ENCODE measurements around the gene KIAA1210. TPM values are rescaled to one million over a fixed set of nuclear protein-coding genes. Genes with fewer than 3 reads are reported as not detected.

KIAA1210 gene
- total RNA-seq: under 1 TPM in 5 of 10 donors, not detected in 5; 0.04 to 0.17 (median 0.09) TPM
- polyA plus RNA-seq: not detected
- long read RNA-seq, donor 1: 0 reads
- long read RNA-seq, donor 2: 0 reads
- long read RNA-seq, donor 3: 0 reads

GRCh38 chrX:119127650-119128049, at the start of gene KIAA1210:
Gene KIAA1210, minus strand, starts transcription at chrX:119127812. Its CDS starts 4,170 bp downstream, at chrX:119123642.
- DNase-seq: no peak
- no peak for ATAC-seq
- Histone ChIP-seq H3K4me1 (no peaks in the 10 kb centered on the region), H3K27ac (no peak within 1 kb of the TSS), H3K36me3 (no peaks in the 10 kb centered on the region), H3K27me3 (peaks cover 0 to 20% (median 0%) of the 10 kb centered on the region in 7 donors), H3K9me3 (no peaks in the 10 kb centered on the region), H3K4me3 (no peak within 1 kb of the TSS)
- intact Hi-C loops (cut with DNase I): no loop called here
- 48 to 56% methylated on average over 5 of the region's 5 CpGs for WGBS, 2 donors
- no peak for TF ChIP-seq CTCF (IDR thresholded peaks at IDR 0.05)

DNA sequence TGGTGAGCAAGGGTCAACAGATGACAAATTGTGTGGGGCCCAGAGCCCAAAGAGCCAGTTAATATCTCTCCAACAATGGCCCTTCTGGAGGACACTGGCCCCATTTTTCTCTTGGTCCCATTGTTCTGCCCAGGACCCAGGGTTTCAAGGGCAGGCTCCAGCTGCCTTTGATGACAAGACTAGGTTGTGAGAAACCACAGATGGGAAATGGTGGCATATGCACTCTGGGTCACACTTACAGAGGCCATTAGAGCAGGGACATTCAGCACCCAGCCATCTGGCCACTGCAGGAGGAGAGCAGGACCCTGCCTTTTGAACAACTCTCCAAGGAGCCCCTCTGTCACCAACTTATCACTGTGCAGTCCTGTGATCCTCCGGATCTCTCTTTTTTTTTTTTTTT, 49.7 kb upstream of the KIAA1210 start:
- ATAC-seq: no peak
- Histone ChIP-seq H3K9me3 (no peaks in the 10 kb centered on the region), H3K4me1 (no peaks in the 10 kb centered on the region), H3K36me3 (no peaks in the 10 kb centered on the region), H3K4me3 (no peak overlapping the region), H3K27ac (no peak overlapping the region), H3K27me3 (peaks cover 0 to 22% (median 0%) of the 10 kb centered on the region in 7 donors)
- WGBS, 2 donors: 0 to 93% methylated on average over 1 of the region's 1 CpG
- intact Hi-C loops (cut with DNase I): no loop called here
- no peak for TF ChIP-seq CTCF (IDR thresholded peaks at IDR 0.05)
- DNase-seq: no peak

GRCh38 chrX:119174900-119175299, 47.3 kb upstream of the KIAA1210 start:
- TF ChIP-seq CTCF (IDR thresholded peaks at IDR 0.05): no peak
- ATAC-seq: no peak
- Histone ChIP-seq H3K36me3 (no peaks in the 10 kb centered on the region), H3K9me3 (no peaks in the 10 kb centered on the region), H3K4me3 (no peak overlapping the region), H3K27ac (no peak overlapping the region), H3K4me1 (no peaks in the 10 kb centered on the region), H3K27me3 (peaks cover 0 to 15% (median 0%) of the 10 kb centered on the region in 7 donors)
- WGBS, 2 donors: 83 to 92% methylated on average over 2 of the region's 2 CpGs
- intact Hi-C loops (cut with DNase I): no loop called here
- no peak for DNase-seq

DNA sequence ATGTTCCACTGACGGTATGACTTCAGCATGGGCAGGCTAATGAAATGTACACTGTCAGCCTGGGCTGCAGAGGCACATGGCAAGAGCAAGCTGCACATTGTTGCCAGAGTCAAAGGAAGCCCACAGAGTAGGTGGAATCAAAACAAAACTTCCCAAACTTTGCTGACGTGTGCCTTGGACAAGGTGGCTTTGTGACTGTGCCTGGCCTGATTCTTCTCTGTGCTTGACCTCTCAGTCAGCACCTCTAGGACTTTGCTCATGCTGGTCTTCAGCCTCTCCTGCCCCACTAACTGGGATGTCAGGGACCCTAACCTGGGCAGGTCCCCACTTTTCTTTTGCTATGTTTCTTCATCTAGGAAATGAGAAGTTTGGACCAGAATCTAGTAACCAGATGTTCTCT, 40.5 kb upstream of the KIAA1210 start:
- no peak for TF ChIP-seq CTCF (IDR thresholded peaks at IDR 0.05)
- Histone ChIP-seq H3K9me3 (no peaks in the 10 kb centered on the region), H3K36me3 (no peaks in the 10 kb centered on the region), H3K27ac (no peak overlapping the region), H3K4me3 (no peak overlapping the region), H3K27me3 (peaks cover 0 to 5% (median 0%) of the 10 kb centered on the region in 7 donors), H3K4me1 (no peaks in the 10 kb centered on the region)
- intact Hi-C loops (cut with DNase I): no loop called here
- DNase-seq: no peak
- 42 to 82% methylated on average over 1 to 2 of the region's 2 CpGs for WGBS, 2 donors
- no peak for ATAC-seq

All from heart right ventricle (tissue), 16 donors.